Activated CD8-positive, alpha-beta memory T cell treated with anti-CD3 and anti-CD28 coated beads, Interleukin-2, amount 50 U/mL, for 1 hour (primary cell): Measurements from ENCODE around the gene TMEM165.
"Not testable (repeated sequence)": the region's sequence is repeated elsewhere in the genome, so short reads cannot be mapped to it uniquely, and the experiment has no call there.

Source experiments
- DNase-seq: peaks from one replicate; pipeline ENCODE4 v3.0.0-alpha.2; 2020; ENCODE audit errors: extremely low read depth

TMEM165 gene, protein sequence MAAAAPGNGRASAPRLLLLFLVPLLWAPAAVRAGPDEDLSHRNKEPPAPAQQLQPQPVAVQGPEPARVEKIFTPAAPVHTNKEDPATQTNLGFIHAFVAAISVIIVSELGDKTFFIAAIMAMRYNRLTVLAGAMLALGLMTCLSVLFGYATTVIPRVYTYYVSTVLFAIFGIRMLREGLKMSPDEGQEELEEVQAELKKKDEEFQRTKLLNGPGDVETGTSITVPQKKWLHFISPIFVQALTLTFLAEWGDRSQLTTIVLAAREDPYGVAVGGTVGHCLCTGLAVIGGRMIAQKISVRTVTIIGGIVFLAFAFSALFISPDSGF

DNA sequence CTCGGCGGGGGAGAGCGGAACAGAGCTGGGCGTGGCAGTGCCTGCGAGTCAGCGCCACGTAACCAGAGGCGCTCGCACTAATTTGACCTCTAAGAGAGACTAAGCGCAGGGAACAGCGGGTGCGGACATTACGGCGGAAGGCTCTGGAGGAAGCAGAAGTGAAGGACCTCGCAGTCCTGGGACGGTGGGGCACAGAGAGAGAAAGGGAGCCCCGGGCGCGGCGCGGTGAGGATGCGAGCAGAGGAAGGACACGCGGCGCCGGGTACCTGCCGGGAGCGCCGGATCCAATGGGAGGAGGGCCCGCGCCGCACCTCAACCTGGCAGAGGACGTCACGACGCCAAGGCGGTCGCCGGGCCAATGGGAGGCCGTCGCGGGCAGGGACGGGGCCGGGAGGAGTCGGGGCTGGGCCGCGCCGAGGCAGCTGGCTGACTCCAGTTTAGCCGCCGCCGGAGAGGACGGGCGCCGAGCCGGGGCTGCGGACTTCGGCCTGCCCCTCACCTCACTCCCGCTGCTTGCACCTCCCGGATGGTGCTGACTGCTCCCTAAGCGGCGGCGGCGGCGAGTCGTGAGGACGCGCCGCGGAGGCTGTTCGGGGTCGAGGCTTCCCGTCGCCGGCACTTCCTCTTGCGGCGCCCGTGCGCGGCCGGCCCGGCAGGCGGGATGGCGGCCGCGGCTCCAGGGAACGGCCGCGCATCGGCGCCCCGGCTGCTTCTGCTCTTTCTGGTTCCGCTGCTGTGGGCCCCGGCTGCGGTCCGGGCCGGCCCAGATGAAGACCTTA, at the start of gene TMEM165:
Gene TMEM165 (plus strand): TSS at position 429 of the 779 bp plus-strand sequence. CDS start 233 bp downstream, at position 662.
- peak; percentile 55 for DNase-seq

DNA sequence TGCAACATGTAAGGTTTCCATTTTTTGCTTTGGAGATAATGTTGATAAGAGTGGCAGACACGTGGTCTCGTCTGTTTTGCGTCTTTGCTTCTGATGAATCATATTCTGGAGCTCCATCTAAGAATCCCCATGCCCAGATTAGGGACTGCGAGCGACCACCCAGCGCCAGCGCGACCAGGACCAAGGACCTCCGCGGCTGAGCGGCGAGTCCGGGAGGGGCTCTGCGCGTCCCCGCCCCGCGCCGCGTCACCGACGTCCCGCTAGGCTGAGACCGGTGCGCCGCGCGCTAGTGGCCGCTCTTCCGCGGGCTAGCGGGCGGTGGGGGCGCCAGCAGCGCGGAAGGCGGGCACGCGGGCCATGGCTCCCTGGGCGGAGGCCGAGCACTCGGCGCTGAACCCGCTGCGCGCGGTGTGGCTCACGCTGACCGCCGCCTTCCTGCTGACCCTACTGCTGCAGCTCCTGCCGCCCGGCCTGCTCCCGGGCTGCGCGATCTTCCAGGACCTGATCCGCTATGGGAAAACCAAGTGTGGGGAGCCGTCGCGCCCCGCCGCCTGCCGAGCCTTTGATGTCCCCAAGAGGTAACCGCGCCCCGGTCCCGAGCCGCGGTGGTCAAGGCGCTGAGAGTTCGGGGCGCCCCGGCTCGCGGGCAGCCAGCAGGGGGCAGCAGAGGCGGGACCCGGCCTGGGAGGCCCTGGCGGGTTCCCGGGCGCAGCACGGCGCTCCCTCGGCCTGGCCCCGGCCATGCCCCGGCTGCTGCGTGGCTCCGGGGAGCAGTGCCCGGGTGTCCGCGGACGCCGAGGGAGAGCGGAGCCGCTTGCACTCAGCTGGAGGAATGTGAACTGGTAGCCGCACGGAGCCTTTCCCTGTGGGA, 49.5 kb upstream of the TMEM165 start, which contains the start of gene SRD5A3:
Gene SRD5A3 (plus strand): TSS at position 263 of the 871 bp plus-strand sequence. CDS start 95 bp downstream, at position 358.
- peak; percentile 22 for DNase-seq

DNA sequence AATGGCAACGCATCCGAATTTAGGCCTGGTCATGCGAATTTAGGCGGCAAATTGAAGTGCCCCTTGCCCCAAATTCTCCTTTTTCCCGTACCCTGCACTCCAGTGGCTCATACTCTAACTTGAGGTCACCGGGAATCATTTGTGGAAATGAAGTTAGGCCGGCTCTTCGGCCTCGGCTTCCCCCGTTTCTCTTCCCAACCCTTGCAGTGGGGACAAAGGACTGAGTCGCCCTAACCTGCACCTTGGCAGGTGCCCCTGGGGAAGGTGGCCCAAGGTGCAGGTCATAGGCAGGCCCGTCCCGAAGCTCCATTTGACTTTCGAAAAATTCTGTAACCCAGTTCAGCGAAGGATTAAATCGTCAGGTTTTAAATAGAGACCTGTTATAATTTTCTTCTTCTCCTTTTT, 48.9 kb upstream of the TMEM165 start:
- DNase-seq: no peak

DNA sequence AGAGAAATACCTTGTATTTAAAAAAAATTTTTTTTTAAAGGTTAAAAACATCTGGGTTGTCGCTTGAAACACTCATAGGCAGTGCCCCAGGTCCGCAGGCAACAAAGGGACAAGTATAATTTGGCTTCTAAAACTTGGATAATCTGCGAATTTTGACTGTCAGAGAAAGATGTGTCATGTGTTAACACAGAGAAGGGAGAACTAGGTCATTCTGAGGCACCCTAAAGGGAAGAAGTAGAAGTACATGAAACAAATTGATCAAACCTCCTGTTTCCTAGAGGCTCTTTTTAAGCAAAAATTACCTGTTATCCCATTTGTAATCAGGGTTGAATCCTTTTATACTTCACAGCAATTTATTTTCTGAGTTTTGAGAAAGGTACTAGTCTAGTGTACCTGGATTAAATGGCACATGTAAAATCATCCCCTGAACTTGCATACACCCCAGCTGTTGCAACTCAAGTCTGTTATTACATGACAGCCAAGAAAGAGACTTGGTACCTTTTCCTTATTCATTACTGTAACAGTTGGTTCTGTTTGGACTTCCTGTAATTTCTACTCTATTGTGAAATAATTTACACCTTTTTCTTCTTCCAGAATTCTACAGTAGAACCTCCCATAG, 48.0 kb upstream of the TMEM165 start:
- no peak for DNase-seq

DNA sequence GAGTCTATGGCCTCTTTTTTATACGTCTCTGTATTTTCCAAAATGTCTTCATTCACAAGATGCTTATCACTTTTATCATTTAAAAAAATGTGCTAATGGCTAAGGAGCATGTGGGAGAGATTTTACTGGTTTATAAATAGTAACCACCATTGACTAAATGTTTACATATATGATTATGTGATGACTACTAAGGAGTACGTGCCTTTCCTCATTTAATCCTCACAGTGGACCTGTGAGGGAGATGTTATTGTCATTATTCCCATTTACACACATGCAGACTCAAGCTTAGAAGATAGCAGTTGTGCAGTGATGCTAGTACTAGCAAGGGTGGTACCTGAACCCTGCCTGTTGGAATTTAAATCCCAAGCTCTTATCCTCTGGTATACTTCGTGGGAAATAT, 47.3 kb upstream of the TMEM165 start:
- no peak for DNase-seq

DNA sequence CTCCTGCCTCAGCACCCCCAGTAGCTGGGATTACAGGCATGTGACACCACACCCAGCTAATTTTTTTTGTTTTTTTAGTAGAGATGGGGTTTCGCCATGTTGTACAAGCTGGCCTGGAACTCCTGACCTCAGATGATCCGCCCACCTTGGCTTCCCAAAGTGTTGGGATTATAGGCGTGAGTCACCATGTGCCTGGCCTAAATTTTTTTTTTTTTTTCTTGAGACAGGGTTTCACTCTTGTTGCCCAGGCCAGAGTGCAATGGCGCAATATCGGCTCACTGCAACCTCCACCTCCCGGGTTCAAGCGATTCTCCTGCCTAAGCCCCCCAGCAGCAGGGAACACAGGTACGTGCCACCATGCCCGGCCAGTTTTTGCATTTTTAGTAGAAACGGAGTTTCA, 44.9 kb upstream of the TMEM165 start:
- not testable (repeated sequence) for DNase-seq

DNA sequence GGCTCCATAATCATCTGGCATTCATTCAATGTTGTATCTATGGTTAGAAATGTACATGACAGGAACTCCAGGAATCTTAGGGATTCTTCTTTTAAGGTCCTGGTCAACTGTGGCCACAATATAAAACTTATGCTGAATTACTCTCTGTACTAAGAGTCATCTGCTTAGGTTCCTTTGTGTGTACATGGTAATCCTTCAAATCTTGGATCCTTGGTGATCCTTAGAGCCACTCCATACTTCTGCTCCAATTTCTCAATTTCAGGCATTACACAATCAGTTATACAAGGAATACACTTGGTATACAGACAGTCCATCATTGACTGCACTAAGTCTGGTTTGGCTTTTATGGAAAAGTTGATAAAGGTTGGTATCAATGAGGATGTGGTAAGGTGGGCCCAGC, 43.9 kb upstream of the TMEM165 start:
- no peak for DNase-seq

DNA sequence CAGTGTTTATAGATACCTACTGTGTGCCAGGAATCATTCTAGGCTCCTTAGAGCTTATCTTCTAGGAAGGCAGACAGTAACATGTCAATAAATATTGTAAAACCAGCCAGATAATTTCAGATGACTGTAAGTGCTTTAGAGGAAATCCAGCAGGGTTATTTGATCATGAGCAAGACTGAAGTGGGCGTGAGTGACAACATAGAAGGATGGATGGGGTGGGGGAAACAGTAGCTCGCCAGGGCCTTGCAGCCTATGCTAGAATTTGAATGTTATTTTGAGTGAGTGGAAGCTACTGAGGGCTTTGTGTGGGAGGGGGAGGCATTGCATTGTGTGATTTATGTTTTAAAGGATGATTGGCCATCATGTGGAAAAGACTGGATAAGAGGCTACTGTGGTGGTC, 43.0 kb upstream of the TMEM165 start:
- no peak for DNase-seq

DNA sequence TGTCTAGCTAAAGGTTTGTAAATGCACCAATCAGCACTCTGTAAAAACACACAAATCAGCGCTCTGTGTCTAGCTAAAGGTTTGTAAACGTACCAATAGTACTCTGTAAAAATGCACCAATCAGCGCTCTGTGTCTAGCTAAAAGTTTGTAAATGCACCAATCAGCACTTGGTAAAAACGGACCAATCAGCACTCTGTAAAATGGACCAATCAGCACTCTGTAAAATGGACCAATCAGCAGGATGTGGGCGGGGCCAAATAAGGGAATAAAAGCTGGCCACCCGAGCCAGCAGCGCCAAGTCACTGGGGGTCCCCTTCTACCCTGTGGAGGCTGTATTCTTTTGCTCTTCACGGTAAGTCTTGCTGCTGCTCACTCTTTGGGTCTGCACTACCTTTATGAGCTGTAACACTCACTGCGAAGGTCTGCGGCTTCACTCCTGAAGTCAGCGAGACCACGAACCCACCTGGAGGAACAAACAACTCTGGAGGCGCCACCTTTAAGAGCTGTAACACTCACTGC, 42.5 kb upstream of the TMEM165 start:
- not testable (repeated sequence) for DNase-seq

DNA sequence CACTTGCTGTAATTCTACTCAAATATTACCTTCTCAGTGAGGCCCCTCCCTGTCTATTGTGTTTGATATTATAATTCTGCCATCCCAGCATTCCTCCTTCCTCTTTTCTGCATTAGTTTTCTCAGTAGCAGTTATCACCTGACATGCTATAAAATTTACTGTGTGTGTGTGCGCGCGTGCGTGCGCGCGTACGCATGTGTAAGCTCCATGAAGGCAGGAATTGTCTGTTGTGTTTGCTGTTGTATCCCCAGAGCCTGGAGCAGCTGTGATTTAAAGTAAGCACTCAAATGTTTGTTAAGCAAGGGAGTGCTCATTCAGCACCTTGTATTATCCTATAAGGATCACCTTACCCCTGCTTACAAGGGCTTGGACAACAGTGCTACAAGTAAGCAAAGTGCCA, 41.1 kb upstream of the TMEM165 start:
- DNase-seq: no peak

DNA sequence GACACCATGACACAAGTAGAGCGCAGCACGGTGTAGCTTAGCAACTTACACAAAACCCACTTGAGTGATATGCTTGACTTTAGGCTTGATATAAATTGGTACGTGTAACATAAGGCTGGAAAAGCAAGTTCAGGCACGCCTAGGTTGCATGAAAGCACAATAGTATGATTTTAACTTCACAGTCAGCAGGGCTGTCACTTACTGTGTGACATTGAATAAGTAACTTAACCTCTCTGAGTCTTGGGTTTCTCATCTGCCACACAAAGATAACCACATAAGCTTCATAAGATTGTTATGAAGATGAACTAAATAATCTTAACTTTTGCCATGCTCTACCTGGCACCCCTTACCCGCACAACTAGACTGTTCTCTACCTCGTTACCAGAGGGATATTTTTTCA, 40.2 kb upstream of the TMEM165 start:
- no peak for DNase-seq

DNA sequence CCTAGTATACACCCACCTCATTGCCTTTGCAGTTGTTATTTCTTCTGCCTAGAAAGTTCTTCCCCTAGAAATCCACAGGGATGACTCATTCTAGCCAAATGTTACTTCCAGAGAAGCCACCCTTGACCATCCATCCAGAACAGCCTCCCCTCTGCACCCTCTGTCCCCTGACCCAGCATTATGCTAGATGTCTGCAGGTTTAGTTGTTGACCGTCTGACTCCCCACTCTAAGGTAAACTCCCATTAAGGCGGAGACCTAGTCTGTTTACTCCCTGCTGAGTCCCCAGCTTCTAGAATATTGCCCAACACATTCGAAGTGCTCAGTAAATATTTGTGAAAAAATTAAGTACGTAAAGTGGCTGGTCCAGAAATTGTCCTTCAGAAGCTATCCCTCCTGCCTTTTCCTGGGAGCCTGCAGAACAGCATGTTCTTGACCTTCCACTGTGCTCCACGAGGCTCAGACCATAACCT, 38.7 kb upstream of the TMEM165 start:
- no peak for DNase-seq

DNA sequence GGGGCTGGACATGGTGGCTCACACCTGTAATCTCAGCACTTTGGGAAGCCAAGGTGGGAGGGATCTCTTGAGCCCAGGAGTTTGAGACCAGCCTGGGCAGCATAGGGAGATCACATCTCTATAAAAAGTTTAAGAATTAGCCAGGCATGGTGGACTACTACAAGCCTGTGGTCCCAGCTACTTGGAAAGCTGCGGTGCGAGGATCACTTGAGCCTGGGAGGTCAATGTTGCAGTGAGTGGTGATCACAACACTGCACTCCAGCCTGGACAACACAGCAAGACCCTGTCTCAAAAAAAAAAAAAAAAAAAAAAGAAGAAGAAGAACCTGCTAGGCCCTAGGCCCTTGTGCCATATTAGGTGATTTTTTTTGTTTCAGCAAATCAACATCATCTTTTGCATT, 37.5 kb upstream of the TMEM165 start:
- no peak for DNase-seq

DNA sequence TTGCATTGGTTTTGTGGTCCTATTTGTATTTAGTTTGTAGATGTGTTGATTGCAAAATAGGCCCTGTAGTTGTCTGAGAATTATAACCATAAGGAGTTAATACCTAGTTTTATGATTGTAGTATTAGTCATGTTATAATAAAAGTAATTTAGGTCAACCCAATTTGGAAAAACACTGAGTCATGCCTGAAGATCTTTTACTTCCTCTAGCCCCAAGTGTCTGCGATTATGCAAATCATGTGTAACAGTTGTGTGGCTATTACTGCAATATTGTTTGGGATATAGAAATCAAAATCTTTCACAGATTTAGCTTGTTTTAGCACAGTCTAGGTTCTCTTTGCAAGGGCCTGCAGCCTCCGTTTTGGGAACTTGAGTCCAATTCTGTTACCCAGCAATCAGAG, 37.1 kb upstream of the TMEM165 start:
- DNase-seq: no peak

DNA sequence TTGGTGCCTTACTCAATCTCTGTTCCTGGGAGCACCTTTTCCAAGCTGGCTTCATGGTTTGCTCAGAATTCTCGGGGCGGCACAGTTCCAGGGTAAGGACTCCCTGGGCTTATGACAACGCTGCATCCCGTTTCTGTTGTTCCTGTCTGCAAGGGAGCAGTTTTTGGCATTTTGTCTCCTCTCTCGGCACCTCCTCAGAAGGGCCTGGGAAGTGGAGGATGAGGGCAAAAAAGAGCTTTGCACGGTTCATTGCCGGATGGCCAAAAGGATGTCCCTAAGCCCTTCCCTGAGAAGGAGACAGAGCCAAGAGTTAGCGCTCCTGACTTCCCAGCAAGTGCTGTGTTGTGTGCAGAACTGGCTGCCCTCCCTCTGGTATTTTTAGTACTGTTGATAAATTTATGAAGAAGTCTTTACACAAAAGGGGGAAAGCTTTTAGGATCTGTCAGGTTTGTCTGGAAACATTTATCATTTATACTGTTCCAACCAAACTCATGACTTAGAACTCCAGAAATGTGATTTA, 36.3 kb upstream of the TMEM165 start:
- DNase-seq: no peak

DNA sequence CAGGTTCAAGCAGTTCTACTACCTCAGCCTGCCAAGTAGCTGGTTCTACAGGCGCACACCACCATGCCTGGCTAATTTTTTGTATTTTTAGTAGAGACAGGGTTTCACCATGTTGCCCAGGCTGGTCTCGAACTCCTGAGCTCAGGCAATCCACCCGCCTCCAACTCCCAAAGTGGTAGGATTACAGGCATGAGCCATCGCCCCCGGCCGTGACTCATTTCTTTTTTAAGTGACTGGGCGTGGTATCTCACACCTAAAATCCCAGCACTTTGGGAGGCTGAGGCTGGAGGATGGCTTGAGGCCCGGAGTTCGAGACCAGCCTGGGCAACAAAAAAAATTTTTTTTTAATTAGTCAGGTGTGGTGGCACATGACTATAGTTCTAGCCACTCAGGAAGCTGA, 32.8 kb upstream of the TMEM165 start:
- not testable (repeated sequence) for DNase-seq

DNA sequence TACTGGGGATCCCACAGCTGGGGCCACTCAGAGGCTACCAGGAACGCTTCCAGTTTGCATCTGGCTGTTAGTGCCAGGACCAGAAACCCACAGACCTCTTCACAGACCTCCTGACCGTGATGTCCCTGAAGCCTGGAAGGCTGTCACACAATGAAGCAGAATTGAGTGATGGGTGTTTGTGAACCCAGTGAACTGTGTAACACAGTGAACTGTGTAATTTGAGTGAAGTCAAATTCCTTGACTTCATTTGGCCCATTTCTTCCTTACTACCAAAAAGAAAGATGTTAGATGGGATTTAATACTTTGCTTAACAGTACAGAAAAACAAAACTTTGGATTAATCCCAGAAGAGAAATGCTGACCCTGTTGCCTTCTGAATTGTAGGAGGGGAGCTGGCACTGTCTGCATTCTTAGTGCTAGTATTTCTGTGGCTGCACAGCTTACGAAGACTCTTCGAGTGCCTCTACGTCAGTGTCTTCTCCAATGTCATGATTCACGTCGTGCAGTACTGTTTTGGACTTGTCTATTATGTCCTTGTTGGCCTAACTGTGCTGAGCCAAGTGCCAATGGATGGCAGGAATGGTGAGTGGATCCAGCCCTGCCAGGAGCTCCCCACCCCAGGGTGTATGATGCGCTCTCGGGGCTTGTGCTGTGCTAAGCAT, 31.9 kb upstream of the TMEM165 start:
- no peak for DNase-seq

DNA sequence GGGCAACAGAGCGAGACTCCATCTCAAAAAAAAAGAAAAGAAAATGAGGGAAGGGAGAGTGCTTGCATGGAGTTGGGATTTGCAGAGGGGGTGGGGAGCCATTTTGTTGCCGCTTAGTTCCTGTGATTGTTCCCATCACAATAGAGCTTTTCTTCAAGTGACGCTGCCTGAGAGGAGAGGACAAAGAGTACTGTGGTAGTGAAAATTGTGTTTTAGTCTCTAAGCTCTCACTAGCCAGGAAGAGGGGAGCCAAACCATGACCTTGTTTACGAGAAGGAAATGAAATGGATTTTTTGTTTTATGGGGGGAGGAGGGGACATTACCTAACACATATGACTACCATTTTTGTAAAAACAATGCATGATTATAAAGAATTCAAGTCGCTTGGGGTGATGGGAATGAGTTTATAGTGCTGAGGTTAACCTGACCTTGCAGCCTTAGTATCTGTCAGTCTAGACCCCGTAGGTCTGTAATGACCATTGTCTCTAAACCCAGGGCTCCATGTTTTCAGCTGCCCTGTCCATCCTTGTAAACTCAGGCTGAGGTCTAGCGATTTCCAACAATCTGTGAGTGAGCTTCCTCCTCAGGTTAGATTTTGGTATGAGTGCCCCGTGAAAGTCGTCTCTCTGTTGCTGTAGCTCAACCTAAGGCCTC, 30.9 kb upstream of the TMEM165 start:
- DNase-seq: no peak

DNA sequence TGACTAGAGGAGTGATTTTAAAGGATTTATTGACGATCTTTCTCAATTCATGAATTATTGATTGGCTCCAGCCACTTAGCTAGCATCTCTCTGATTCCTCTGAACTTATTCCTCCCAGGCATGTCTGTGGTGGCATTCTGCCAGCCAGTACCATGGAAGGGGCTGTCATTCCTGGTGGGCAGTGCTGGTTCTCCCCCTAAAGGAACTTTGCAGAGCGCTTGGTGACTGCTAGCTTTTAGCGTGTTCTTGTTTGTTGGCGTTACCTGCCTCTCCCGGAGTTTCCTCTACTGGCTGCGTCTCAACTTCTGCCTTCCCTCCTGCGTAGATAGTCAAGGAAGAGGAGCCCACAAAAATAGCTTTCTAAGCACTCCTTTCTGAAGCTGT, 30.4 kb upstream of the TMEM165 start:
- no peak for DNase-seq

DNA sequence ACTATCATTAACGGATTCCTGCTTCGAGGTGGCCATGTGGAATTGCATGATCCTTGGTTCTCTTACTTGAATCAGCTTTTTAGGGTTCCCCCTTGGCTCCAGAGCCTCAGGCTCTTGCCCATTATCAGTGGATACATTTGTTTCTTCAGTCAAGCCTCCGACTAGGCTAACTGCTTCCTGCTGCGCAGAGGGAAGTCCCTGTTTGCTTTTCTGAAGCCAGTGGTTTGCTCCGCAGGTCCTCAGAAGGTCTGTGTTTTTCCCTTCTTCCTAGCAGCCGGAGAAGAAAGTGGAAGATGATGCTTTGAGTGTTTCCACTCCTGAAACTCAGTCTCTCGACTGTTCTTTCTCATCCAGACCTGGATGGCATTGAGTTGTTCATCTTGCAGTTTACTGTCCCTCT, 29.1 kb upstream of the TMEM165 start:
- DNase-seq: no peak
